B cell (primary cell): Measurements from ENCODE around the gene PRUNE2. TPM values are rescaled to one million over a fixed set of nuclear protein-coding genes. Genes with fewer than 3 reads are reported as not detected.

Source experiments
- ATAC-seq: fragments of 200-7000 bp; cut with Tn5 transposase; one replicate; pipeline ENCODE4 v1.10.0; 2021; ENCODE audit warnings: low read depth, mild to moderate bottlenecking, moderate number of reproducible peaks, moderate library complexity
- CTCF ChIA-PET: fragments of 350-600 bp; sonication (Branson Sonifier 250); formaldehyde crosslinking; loops from one replicate; lab custom pipeline; 2021; ENCODE audit warnings: antibody characterized with exemption, inconsistent platforms; lab: Charles Lee
- POLR2A ChIA-PET: fragments of 350-600 bp; sonication (Branson Sonifier 250); formaldehyde crosslinking; loops from one replicate; lab custom pipeline; 2021; ENCODE audit warnings: antibody characterized with exemption; lab: Charles Lee
- DNase-seq: peaks from one replicate; pipeline ENCODE4 v3.0.0; 2013
- H2AFZ ChIP-seq: 2 replicates; pipeline ENCODE4 v1.6.1; 2012; ENCODE audit warnings: mild to moderate bottlenecking, low read depth, low read length; ENCODE audit not compliant: insufficient read depth, poor library complexity, severe bottlenecking
- H3K27ac ChIP-seq, 2 donors: 1 replicate in 1 of 2; 2 replicates in 1 of 2; pipeline ENCODE4 v1.5.1; 2012 to 2013; ENCODE audit warnings: low read length in 2 of 2, mild to moderate bottlenecking in 2 of 2, moderate library complexity in 1 of 2
- H3K27me3 ChIP-seq, 4 experiments: fragments of 200-600 bp in 1 of 4; sonication (generic) in 1 of 4; replicated peaks in 1 of 4; 1 replicate in 2 of 4; 2 replicates in 2 of 4; pipeline versions ENCODE4 v1.6.1 to v1.7.0; 2013 to 2016; ENCODE audit warnings: low read length in 3 of 4, mild to moderate bottlenecking in 2 of 4, mixed read lengths in 1 of 4, moderate library complexity in 1 of 4; ENCODE audit not compliant: insufficient read depth in 4 of 4, control insufficient read depth in 3 of 4; ENCODE audit errors: control extremely low read depth in 1 of 4
- H3K36me3 ChIP-seq, 2 experiments: replicated peaks in 1 of 2; 1 replicate in 1 of 2; 2 replicates in 1 of 2; pipeline versions ENCODE4 v1.6.1 to v1.7.1; 2013; ENCODE audit warnings: low read length in 1 of 2; ENCODE audit not compliant: insufficient read depth in 2 of 2, control insufficient read depth in 1 of 2; ENCODE audit errors: control extremely low read depth in 1 of 2, extremely low read depth in 1 of 2
- H3K4me1 ChIP-seq, 2 donors: fragments of 200-600 bp in 1 of 2; sonication (generic) in 1 of 2; 1 replicate in 1 of 2; 2 replicates in 1 of 2; pipeline versions ENCODE4 v1.5.1 to v1.6.1; 2013 to 2017; ENCODE audit warnings: low read length in 2 of 2; ENCODE audit not compliant: control insufficient read depth in 2 of 2, insufficient read depth in 2 of 2
- H3K4me2 ChIP-seq: replicated peaks from 2 replicates; pipeline ENCODE3; 2012; ENCODE audit warnings: mild to moderate bottlenecking, low read depth, low read length; ENCODE audit not compliant: poor library complexity, severe bottlenecking
- H3K4me3 ChIP-seq, 5 experiments: fragments of 200-600 bp in 1 of 5; sonication (generic) in 1 of 5; 1 replicate in 3 of 5; 2 replicates in 2 of 5; pipeline versions ENCODE4 v1.5.1 to v1.7.0; 2011 to 2016; ENCODE audit warnings: low read length in 4 of 5, mild to moderate bottlenecking in 4 of 5, low read depth in 2 of 5, control low read depth in 1 of 5, moderate library complexity in 1 of 5; ENCODE audit not compliant: insufficient read depth in 1 of 5; ENCODE audit errors: control extremely low read depth in 1 of 5, extremely low read depth in 1 of 5
- H3K79me2 ChIP-seq: fragments of 200-600 bp; sonication (generic); one replicate; pipeline ENCODE4 v1.6.0; 2016; ENCODE audit warnings: low read length; ENCODE audit not compliant: control insufficient read depth, insufficient read depth
- H3K9ac ChIP-seq: fragments of 200-600 bp; sonication (generic); 2 replicates; pipeline ENCODE4 v1.6.1; 2017; ENCODE audit warnings: mild to moderate bottlenecking, low read length, moderate library complexity
- H3K9me3 ChIP-seq, 3 donors: one replicate each; pipeline versions ENCODE4 v1.6.1 to v1.7.1; 2013; ENCODE audit warnings: low read length in 2 of 3; ENCODE audit not compliant: control insufficient read depth in 2 of 3, insufficient read depth in 1 of 3; ENCODE audit errors: control extremely low read depth in 1 of 3
- H4K20me1 ChIP-seq: 2 replicates; pipeline ENCODE4 v1.6.0; 2012; ENCODE audit warnings: mild to moderate bottlenecking, low read length; ENCODE audit not compliant: insufficient read depth, control insufficient read depth, poor library complexity, severe bottlenecking
- H3K27ac Mint-ChIP-seq: one replicate; pipeline ENCODE4 v1.8.0; 2021; ENCODE audit warnings: mixed read lengths
- H3K27me3 Mint-ChIP-seq: one replicate; pipeline ENCODE4 v1.8.0; 2021; ENCODE audit warnings: mixed read lengths
- H3K4me1 Mint-ChIP-seq: one replicate; pipeline ENCODE4 v1.8.0; 2021; ENCODE audit warnings: mixed read lengths
- H3K4me3 Mint-ChIP-seq: one replicate; pipeline ENCODE4 v1.8.0; 2021; ENCODE audit warnings: mixed read lengths
- H3K9me3 Mint-ChIP-seq: one replicate; pipeline ENCODE4 v1.8.0; 2022; ENCODE audit warnings: mixed read lengths; ENCODE audit not compliant: insufficient read depth
- EZH2 ChIP-seq: IDR thresholded peaks from 2 replicates; pipeline ENCODE4 v1.6.1; 2012; ENCODE audit warnings: borderline replicate concordance, low read depth, mild to moderate bottlenecking, moderate library complexity, low read length; ENCODE audit not compliant: insufficient read depth, poor library complexity, severe bottlenecking
- WGBS: methylation state at CpG from one replicate; pipeline ENCODE4 v1.1.5; 2013; ENCODE audit warnings: missing lambda C conversion rate; ENCODE audit not compliant: insufficient coverage; 5-methylcytosine and 5-hydroxymethylcytosine counted together
- intact Hi-C: fragments of 100-400 bp; cut with micrococcal nuclease; formaldehyde crosslinking; loops from one replicate; pipeline ENCODE4 v1.10.0; 2022
- polyA plus RNA-seq: library from polyadenylated mRNA; depleted of rRNA; stranded (reverse); fragments of >200 nt; gene quantifications from 2 replicates; pipeline ENCODE4 v1.2.3, GENCODE V29; 2012
- total RNA-seq, 2 donors: library from RNA; stranded (reverse); fragments of 120-200 nt in 1 of 2; gene quantifications; 1 replicate in 1 of 2; 2 replicates in 1 of 2; pipeline versions ENCODE4 v1.2.3 to v1.2.4, GENCODE V29; 2013 to 2022
- TF ChIP-seq, protein P1 (sequence below): fragments of 200-600 bp; IDR thresholded peaks from one replicate; pipeline ENCODE4 v1.8.0; 2022; ENCODE audit warnings: antibody characterized with exemption, mild to moderate bottlenecking

PRUNE2 gene
- total and polyA plus RNA-seq, 2 donors (not counting 1 experiment from before 2014, with no cell fraction given), result 0.12 TPM; not detected in 1

DNA sequence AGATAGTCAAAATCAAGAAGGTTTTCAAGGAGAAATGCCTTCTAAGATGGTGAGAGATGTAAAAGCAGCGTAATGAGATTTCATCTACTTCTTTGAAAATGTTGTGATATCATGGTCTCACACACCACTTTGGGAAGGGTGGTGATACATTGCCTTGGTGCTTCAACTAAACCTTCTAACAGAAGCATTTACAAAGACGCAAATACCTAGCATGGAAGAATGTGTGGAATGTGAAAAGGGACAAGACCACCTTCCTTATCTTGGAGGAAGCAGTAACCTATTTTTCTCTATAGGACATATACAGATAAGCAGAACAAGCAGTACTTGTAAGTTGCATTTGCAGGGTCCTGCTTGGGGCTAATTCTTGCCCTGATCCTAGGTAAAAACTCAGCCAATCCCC, 102.8 kb downstream of the PRUNE2 start:
- H3K79me2 ChIP-seq, result no peaks in the 10 kb centered on the region
- TF ChIP-seq, protein P1, sequence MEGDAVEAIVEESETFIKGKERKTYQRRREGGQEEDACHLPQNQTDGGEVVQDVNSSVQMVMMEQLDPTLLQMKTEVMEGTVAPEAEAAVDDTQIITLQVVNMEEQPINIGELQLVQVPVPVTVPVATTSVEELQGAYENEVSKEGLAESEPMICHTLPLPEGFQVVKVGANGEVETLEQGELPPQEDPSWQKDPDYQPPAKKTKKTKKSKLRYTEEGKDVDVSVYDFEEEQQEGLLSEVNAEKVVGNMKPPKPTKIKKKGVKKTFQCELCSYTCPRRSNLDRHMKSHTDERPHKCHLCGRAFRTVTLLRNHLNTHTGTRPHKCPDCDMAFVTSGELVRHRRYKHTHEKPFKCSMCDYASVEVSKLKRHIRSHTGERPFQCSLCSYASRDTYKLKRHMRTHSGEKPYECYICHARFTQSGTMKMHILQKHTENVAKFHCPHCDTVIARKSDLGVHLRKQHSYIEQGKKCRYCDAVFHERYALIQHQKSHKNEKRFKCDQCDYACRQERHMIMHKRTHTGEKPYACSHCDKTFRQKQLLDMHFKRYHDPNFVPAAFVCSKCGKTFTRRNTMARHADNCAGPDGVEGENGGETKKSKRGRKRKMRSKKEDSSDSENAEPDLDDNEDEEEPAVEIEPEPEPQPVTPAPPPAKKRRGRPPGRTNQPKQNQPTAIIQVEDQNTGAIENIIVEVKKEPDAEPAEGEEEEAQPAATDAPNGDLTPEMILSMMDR, result no peak
- no peak for TF ChIP-seq EZH2
- POLR2A ChIA-PET, result no interaction called here
- DNase-seq, result no peak
- no peak overlapping the region for H3K27ac ChIP-seq
- H4K20me1 ChIP-seq, result no peaks in the 10 kb centered on the region
- H3K9ac ChIP-seq, result no peak overlapping the region
- H3K9me3 ChIP-seq, result no peaks in the 10 kb centered on the region
- CTCF ChIA-PET, result no interaction called here
- intact Hi-C loops, result no loop called here
- no peak overlapping the region for H3K4me3 Mint-ChIP-seq
- peaks cover 5 to 7% of the 10 kb centered on the region in 2 donors for H3K4me1 ChIP-seq
- H2AFZ ChIP-seq, result no peak overlapping the region
- H3K4me1 Mint-ChIP-seq, result peaks cover 6% of the 10 kb centered on the region
- H3K27me3 Mint-ChIP-seq, result peaks cover 13% of the 10 kb centered on the region
- ATAC-seq, result no peak
- H3K27ac Mint-ChIP-seq, result no peak overlapping the region
- H3K4me3 ChIP-seq, result no peak overlapping the region
- H3K27me3 ChIP-seq, result no peaks in the 10 kb centered on the region
- H3K4me2 ChIP-seq, result no peak overlapping the region
- H3K9me3 Mint-ChIP-seq, result no peaks in the 10 kb centered on the region
- no peaks in the 10 kb centered on the region for H3K36me3 ChIP-seq
- WGBS, result no CpG with 5 or more reads among the region's 2 CpGs

DNA sequence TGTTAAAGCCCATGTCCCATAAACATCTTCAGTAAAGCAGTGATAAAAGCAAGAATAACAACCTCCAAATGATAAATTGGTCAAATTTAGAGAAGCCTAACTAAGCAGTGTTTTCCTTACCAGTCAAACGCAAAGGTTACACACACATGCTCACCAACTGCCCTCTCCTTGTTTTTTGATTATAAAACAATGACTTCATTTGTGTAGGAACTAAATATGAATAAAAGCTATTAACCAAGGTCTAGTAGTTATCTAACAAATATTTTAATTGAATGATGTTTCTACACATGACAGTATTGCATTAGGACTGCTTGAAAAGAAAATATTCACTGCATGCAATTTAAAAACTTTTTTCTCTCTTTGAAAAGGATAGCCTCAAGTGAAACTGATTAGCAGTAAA, 105.0 kb downstream of the PRUNE2 start:
- peaks cover 13% of the 10 kb centered on the region for H3K27me3 Mint-ChIP-seq
- no peak overlapping the region for H2AFZ ChIP-seq
- H3K27ac Mint-ChIP-seq, result no peak overlapping the region
- DNase-seq (no peak), ATAC-seq (no peak)
- no peak overlapping the region for H3K4me3 Mint-ChIP-seq
- H3K9me3 Mint-ChIP-seq, result no peaks in the 10 kb centered on the region
- intact Hi-C loops, result no loop called here
- H3K79me2 ChIP-seq, result no peaks in the 10 kb centered on the region
- CTCF ChIA-PET, result no interaction called here
- H3K4me3 ChIP-seq, result no peak overlapping the region
- H3K27me3 ChIP-seq, result no peaks in the 10 kb centered on the region
- peaks cover 5 to 7% of the 10 kb centered on the region in 2 donors for H3K4me1 ChIP-seq
- H4K20me1 ChIP-seq, result no peaks in the 10 kb centered on the region
- peaks cover 7% of the 10 kb centered on the region for H3K4me1 Mint-ChIP-seq
- H3K4me2 ChIP-seq, result no peak overlapping the region
- no peaks in the 10 kb centered on the region for H3K36me3 ChIP-seq
- no CpG with 5 or more reads among the region's 1 CpG for WGBS
- POLR2A ChIA-PET, result no interaction called here
- TF ChIP-seq, protein P1, result no peak
- no peak for TF ChIP-seq EZH2
- H3K27ac ChIP-seq, result no peak overlapping the region
- no peak overlapping the region for H3K9ac ChIP-seq
- H3K9me3 ChIP-seq, result no peaks in the 10 kb centered on the region
